GM12892 (cell line): ENCODE data around the gene WWC2.

ENCODE experiments used
- POLR2A ChIP-seq: IDR thresholded peaks from 2 replicates; pipeline ENCODE4 v1.6.1; 2011; ENCODE audit warnings: low read depth, low read length, control low read depth
- POLR2AphosphoS5 ChIP-seq: IDR thresholded peaks from 2 replicates; pipeline ENCODE4 v1.6.1; 2011; ENCODE audit warnings: low read depth, low read length, control low read depth
- TAF1 ChIP-seq: IDR thresholded peaks from 2 replicates; pipeline ENCODE4 v1.6.1; 2011; ENCODE audit warnings: low read depth, mild to moderate bottlenecking, control low read depth, low read length, borderline replicate concordance

DNA sequence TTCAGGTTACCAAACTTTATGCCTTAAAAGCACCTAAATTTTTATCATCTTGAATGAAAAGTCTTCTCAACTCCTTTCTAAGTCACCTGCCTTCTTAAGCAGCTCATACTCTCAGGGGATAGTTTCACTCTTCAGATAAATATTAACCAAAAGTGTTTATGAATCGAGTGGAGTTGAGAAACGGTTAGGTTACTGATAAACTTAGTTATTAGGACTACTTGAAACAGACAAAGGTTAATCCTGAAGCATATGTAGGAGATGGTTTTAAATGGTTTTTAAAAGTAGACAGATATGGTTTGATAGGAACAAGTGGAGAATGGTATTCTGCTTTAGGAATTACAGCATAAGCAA lies 188.2 kb downstream of the WWC2 start:
- no peak for TF ChIP-seq POLR2A
- no peak for TF ChIP-seq POLR2AphosphoS5
- TF ChIP-seq TAF1: no peak
